Lung (tissue), 12 donors: Measurements from ENCODE around the gene SERPIND1. TPM values are rescaled to one million over a fixed set of nuclear protein-coding genes. Genes with fewer than 3 reads are reported as not detected.
"Not testable (repeated sequence)": the region's sequence is repeated elsewhere in the genome, so short reads cannot be mapped to it uniquely, and the experiment has no call there.

Source experiments
- ATAC-seq: fragments of 200-7000 bp; cut with Tn5 transposase; one replicate; pipeline ENCODE4 v1.9.1; 2020; ENCODE audit warnings: moderate number of reproducible peaks; ENCODE audit not compliant: insufficient read depth, low FRiP score
- DNase-seq, 3 donors: peaks; one replicate each; pipeline ENCODE4 v3.0.0-alpha.2; 2013 to 2017
- H3K27ac ChIP-seq, 2 donors: one replicate each; pipeline ENCODE4 v1.5.1; 2013; ENCODE audit warnings: mild to moderate bottlenecking in 2 of 2, moderate library complexity in 2 of 2, control low read depth in 1 of 2, inconsistent platforms in 1 of 2, low read depth in 1 of 2, low read length in 1 of 2
- H3K27me3 ChIP-seq, 3 donors: one replicate each; pipeline ENCODE4 v1.5.1; 2013; ENCODE audit warnings: low read length in 2 of 3; ENCODE audit not compliant: control insufficient read depth in 3 of 3, insufficient read depth in 3 of 3
- H3K36me3 ChIP-seq, 4 donors: one replicate each; pipeline ENCODE4 v1.5.1; 2013; ENCODE audit warnings: low read length in 4 of 4, mild to moderate bottlenecking in 1 of 4, moderate library complexity in 1 of 4; ENCODE audit not compliant: control insufficient read depth in 4 of 4, insufficient read depth in 4 of 4
- H3K4me1 ChIP-seq, 5 donors: one replicate each; pipeline ENCODE4 v1.5.1; 2013; ENCODE audit warnings: low read length in 5 of 5, mild to moderate bottlenecking in 2 of 5, moderate library complexity in 1 of 5; ENCODE audit not compliant: control insufficient read depth in 5 of 5, insufficient read depth in 5 of 5
- H3K4me3 ChIP-seq: one replicate; pipeline ENCODE4 v1.5.1; 2013; ENCODE audit warnings: mild to moderate bottlenecking, control low read depth, moderate library complexity
- H3K9ac ChIP-seq, 2 donors: one replicate each; pipeline ENCODE4 v1.5.1; 2013; ENCODE audit warnings: low read length in 2 of 2, control low read depth in 1 of 2; ENCODE audit not compliant: insufficient read depth in 1 of 2
- H3K9me3 ChIP-seq, 4 donors: one replicate each; pipeline ENCODE4 v1.5.1; 2013; ENCODE audit warnings: low read length in 3 of 4, mild to moderate bottlenecking in 1 of 4, moderate library complexity in 1 of 4; ENCODE audit not compliant: control insufficient read depth in 4 of 4, insufficient read depth in 3 of 4
- WGBS, 2 donors: extraction: QIAGEN DNeasy Blood & Tissue Kit; methylation state at CpG; one replicate each; pipeline ENCODE4 v1.1.7; 2013; 5-methylcytosine and 5-hydroxymethylcytosine counted together
- polyA plus RNA-seq, 2 donors: library from polyadenylated mRNA; stranded (reverse); fragments of 200-250 nt; gene quantifications; one replicate each; pipeline ENCODE4 v1.2.1, GENCODE V29; 2013
- total RNA-seq, 2 donors: library from RNA; depleted of rRNA in 1 of 2; stranded (reverse); fragments of >200 nt in 1 of 2; gene quantifications; one replicate each; pipeline ENCODE4 v1.2.1, GENCODE V29; 2014 to 2021
- TF ChIP-seq, protein P1 (sequence below): IDR thresholded peaks from 2 replicates; pipeline ENCODE4 v1.5.1; 2012; ENCODE audit warnings: mild to moderate bottlenecking; ENCODE audit errors: control extremely low read depth, extremely low read depth
- donor health status: control.
- donor health status: control.
- donor health status: Bipolar disorder and iron deficiency.
- donor health status: healthy.
- donor health status: DM: yes; HTN: yes; CAD: no.

The SERPIND1 gene
- total and polyA plus RNA-seq, 4 donors = 0.02 to 2.0 (median 0.75) TPM

DNA sequence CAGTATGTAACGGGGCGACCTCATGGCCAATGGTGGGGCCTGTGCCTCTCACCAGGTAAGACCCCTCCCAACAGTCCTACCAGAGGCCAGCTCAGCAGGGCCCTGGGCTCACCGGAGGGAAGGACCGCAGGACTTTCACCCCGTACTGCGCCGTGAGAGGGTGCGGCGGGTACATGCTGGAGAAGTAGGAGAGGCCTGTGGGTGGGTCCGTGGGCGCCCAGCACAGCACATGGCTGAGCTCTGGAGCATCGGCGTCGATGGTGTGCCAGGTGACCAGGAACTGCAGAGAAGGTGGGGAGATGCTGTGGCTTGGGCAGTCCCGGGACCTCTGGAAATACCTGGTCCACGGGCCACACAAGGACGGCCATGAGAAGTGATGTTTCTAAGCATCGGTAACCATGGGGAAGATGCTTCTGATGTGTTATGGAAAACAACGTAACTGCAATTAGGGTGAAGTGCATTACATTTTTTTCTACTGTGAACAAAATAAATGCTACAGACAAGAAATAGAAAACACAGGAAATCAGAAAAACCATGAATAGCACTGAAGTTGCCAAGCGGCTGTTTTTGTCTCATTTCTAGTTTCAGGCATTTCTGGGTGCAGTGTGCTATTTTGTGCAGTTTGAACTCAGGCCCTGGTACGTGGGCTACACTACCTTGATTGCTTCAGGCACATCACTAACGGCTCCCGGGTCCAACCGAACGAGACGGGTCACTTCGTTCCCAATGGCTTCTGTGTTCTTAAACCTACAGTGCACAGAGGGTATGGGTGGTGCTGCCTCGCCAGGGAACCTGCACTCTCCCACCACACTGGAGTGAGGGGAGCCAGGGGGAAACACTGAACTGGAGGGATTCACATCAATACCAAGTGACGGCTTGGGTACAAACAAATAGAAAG is 46.5 kb upstream of the SERPIND1 start:
- WGBS, 2 donors = 90 to 93% methylated on average over 26 to 29 of the region's 29 CpGs

DNA sequence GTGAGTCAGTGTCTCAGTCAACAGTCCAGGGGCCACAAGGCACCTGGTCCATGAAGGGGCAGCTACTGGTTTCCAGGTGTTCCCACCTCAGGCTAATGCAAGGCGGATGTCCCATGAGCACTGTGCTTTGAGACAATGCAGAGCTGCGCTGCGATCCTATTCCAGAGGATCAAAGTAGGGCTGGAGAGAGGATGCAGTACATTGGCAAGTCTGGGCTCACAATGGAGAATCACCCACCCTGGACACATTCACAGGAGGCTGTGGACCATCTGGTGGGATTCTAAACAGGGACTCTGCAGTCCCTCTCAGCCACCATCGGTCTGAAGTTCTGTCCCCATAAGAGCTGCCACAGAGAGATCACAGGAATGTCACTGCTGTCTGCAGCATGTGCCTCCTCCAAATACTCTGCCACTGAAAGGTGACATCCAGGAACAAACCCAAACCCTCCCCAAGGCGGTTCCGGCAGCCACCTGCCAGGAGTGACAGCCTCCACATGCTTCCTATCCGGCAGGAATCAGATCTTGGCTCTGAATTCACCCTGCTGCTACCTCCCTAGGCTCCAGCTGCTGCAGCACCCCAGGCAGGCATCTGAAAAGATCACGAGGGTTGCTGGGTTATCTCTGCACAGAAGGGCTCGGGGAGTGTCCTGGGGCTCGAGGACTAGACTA is 45.3 kb upstream of the SERPIND1 start:
- Histone ChIP-seq H3K9ac (no peak overlapping the region), H3K36me3 (peaks cover 4 to 48% (median 19%) of the 10 kb centered on the region in 4 donors), H3K4me3 (no peak overlapping the region), H3K4me1 (no peaks in the 10 kb centered on the region), H3K27me3 (no peaks in the 10 kb centered on the region), H3K27ac (no peak overlapping the region), H3K9me3 (no peaks in the 10 kb centered on the region)
- no peak for DNase-seq
- 93 to 96% methylated on average over 10 of the region's 10 CpGs for WGBS, 2 donors
- TF ChIP-seq, protein P1, sequence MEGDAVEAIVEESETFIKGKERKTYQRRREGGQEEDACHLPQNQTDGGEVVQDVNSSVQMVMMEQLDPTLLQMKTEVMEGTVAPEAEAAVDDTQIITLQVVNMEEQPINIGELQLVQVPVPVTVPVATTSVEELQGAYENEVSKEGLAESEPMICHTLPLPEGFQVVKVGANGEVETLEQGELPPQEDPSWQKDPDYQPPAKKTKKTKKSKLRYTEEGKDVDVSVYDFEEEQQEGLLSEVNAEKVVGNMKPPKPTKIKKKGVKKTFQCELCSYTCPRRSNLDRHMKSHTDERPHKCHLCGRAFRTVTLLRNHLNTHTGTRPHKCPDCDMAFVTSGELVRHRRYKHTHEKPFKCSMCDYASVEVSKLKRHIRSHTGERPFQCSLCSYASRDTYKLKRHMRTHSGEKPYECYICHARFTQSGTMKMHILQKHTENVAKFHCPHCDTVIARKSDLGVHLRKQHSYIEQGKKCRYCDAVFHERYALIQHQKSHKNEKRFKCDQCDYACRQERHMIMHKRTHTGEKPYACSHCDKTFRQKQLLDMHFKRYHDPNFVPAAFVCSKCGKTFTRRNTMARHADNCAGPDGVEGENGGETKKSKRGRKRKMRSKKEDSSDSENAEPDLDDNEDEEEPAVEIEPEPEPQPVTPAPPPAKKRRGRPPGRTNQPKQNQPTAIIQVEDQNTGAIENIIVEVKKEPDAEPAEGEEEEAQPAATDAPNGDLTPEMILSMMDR = no peak
- ATAC-seq = no peak

More for the DNA sequence above, 46.5 kb upstream of the SERPIND1 start:
- Histone ChIP-seq H3K27ac (no peak overlapping the region), H3K9ac (no peak overlapping the region), H3K4me1 (no peaks in the 10 kb centered on the region), H3K27me3 (no peaks in the 10 kb centered on the region), H3K4me3 (no peak overlapping the region), H3K9me3 (no peaks in the 10 kb centered on the region), H3K36me3 (peaks cover 3 to 40% (median 18%) of the 10 kb centered on the region in 4 donors)
- ATAC-seq = no peak
- TF ChIP-seq, protein P1 = no peak
- no peak for DNase-seq

DNA sequence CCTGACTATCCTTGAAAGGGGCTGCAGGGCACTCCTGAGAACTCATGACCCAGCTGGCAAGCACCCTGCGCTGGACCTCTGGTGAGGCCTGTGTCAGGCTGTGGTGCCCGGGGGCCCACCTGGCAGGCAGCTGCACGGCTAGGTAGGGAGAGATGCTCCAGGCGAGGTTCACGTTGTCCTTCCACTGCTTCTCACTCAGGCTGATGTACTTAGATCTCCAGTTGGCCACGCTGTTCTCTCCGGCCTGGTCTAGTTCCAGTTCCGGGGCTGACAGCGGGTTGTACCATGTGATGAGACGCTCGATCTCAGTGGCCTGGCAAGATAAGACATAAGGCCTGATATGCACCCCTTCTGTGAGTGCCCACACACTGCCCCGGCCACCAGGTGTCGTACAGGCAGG is 44.7 kb upstream of the SERPIND1 start:
- Histone ChIP-seq H3K9ac (no peak overlapping the region), H3K27ac (no peak overlapping the region), H3K4me3 (no peak overlapping the region), H3K9me3 (no peaks in the 10 kb centered on the region), H3K36me3 (peaks cover 4 to 48% (median 19%) of the 10 kb centered on the region in 4 donors), H3K27me3 (no peaks in the 10 kb centered on the region), H3K4me1 (no peaks in the 10 kb centered on the region)
- TF ChIP-seq, protein P1 = no peak
- DNase-seq (no peak), ATAC-seq (no peak)
- WGBS, 2 donors = 95 to 97% methylated on average over 13 of the region's 13 CpGs

DNA sequence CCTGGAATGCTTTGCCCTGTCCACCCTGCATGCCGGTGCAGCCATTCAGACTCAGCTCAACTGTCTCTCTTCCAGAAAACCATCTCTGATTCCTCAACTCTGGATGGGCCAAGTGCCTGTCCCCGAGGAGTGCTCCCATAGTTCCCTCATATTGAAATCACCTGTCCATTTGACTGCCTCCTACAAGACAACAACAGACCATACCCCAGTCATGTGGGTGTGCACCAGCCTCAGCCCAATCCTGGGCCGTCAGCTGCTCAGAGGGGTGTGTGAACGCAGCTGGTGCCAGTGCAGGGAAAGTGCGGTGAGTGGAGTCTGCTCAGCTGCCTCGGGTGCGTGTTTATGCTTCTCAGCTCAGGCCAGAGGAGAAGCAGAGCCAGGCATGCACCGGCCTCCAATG is 41.5 kb upstream of the SERPIND1 start:
- H3K9ac ChIP-seq, H3K4me3 ChIP-seq, H3K27me3 ChIP-seq, ATAC-seq, H3K4me1 ChIP-seq, DNase-seq, H3K9me3 ChIP-seq, H3K27ac ChIP-seq: not testable (repeated sequence)
- H3K36me3 ChIP-seq = peaks cover 4 to 33% (median 13%) of the 10 kb centered on the region in 4 donors
- WGBS, 2 donors = 96 to 97% methylated on average over 4 to 5 of the region's 8 CpGs

DNA sequence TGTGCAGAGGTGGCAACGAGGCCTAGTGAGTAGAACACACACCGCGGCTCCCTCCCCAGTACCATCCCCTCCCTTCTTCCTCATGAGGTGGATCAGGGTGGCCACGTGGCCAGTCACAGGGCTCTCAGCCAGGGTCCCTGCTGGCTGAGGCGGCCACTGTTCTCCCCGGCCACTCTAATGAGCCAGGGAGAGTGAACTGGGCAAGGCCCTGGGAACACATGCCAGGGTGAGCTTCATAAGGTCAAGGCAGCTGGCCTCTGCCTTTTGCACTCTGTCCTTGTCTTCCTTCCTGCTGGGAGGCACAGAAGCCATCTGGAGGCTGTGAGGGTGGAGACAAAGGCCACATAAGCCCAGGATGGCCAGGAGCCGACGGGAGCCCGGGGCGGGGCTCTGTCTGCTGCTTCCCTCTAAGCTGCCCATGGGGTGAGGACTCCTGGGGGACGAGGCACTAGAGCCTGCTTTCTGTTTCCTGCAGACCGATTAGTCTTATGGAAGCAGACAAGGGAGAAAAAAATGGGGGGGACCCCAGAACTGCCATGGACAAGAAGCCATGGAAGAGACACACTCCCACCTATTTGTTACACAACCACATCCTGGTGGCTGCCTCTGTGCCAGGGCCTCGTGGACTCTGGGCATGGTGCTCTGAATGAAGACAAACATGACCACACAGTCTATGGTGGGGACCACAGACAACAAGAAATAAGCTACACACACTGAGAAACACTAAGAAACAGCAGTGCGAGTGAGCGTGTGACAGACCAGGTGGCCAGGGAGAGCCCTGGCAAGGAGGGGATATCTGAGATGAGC is 38.4 kb upstream of the SERPIND1 start:
- not testable (repeated sequence) for H3K27me3 ChIP-seq, H3K27ac ChIP-seq, H3K4me3 ChIP-seq, H3K9me3 ChIP-seq, DNase-seq, H3K9ac ChIP-seq, H3K4me1 ChIP-seq
- 65 to 73% methylated on average over 9 to 12 of the region's 15 CpGs for WGBS, 2 donors
- peaks cover 4 to 19% (median 10%) of the 10 kb centered on the region in 4 donors for H3K36me3 ChIP-seq
- peak; percentile 21 for ATAC-seq
